PC-9 (cell line): ENCODE results near the gene BFSP1.

ENCODE experiments used
- EZH2 ChIP-seq: fragments of 200-600 bp; sonication (generic); IDR thresholded peaks from 2 replicates; pipeline ENCODE4 v1.8.0; 2017; ENCODE audit warnings: antibody characterized with exemption, low read depth
- TF ChIP-seq, protein P1 (sequence below): fragments of 200-600 bp; sonication (generic); conservative IDR thresholded peaks from 2 replicates; pipeline ENCODE4 v1.6.1; 2017; ENCODE audit warnings: mixed run types, antibody characterized with exemption, mild to moderate bottlenecking, moderate library complexity

DNA sequence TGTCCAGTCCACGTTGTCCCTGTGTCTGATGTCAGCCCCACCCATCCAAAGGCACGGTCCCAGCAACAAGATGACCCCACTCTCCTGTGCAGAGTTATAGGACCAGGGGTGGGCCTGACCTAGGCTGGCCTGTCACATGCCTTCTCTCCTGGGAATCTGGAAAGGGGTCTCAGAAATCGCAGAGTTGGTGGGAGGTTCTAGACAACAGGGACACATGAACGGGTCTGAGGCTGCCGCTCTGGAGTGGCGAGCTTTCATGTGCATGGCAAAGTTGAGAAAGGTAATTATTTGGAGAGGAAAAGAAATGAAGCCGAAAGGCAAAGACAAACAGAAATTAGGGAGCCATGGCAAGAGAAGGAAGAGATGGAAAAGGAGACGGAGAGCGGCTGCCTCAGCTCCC, 29.5 kb downstream of the BFSP1 start:
- TF ChIP-seq, protein P1, sequence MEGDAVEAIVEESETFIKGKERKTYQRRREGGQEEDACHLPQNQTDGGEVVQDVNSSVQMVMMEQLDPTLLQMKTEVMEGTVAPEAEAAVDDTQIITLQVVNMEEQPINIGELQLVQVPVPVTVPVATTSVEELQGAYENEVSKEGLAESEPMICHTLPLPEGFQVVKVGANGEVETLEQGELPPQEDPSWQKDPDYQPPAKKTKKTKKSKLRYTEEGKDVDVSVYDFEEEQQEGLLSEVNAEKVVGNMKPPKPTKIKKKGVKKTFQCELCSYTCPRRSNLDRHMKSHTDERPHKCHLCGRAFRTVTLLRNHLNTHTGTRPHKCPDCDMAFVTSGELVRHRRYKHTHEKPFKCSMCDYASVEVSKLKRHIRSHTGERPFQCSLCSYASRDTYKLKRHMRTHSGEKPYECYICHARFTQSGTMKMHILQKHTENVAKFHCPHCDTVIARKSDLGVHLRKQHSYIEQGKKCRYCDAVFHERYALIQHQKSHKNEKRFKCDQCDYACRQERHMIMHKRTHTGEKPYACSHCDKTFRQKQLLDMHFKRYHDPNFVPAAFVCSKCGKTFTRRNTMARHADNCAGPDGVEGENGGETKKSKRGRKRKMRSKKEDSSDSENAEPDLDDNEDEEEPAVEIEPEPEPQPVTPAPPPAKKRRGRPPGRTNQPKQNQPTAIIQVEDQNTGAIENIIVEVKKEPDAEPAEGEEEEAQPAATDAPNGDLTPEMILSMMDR = no peak
- TF ChIP-seq EZH2 = no peak
